Measurements from ENCODE around the gene MIR17HG.

GRCh38 chr13:91398413-91399188 lies 51.1 kb downstream of the MIR17HG start, which contains the start of gene GPC5:
- TF ChIP-seq EZH2 (IDR thresholded peaks at IDR 0.05; ENCODE audit: low read length, unreplicated experiment) (no peak), EZH2phosphoT487 (IDR thresholded peaks at IDR 0.05; ENCODE audit: borderline replicate concordance, low read length) (no peak)
- TF ChIP-seq, protein P1, sequence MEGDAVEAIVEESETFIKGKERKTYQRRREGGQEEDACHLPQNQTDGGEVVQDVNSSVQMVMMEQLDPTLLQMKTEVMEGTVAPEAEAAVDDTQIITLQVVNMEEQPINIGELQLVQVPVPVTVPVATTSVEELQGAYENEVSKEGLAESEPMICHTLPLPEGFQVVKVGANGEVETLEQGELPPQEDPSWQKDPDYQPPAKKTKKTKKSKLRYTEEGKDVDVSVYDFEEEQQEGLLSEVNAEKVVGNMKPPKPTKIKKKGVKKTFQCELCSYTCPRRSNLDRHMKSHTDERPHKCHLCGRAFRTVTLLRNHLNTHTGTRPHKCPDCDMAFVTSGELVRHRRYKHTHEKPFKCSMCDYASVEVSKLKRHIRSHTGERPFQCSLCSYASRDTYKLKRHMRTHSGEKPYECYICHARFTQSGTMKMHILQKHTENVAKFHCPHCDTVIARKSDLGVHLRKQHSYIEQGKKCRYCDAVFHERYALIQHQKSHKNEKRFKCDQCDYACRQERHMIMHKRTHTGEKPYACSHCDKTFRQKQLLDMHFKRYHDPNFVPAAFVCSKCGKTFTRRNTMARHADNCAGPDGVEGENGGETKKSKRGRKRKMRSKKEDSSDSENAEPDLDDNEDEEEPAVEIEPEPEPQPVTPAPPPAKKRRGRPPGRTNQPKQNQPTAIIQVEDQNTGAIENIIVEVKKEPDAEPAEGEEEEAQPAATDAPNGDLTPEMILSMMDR (conservative IDR thresholded peaks at IDR 0.05; ENCODE audit: low read depth, low read length), result no peak
